BLaER1 treated with 17β-estradiol and CSF1 and Interleukin-3, amounts not matched to agents 10 nM and 100 nM (cell line): ENCODE measurements around the gene S100A12.
A peak's percentile ranks its signal among the peaks of the same experiment; 100 is the strongest.

Experiments used
- H3K27ac ChIP-seq, 11 experiments: shearing (Covaris generic); formaldehyde crosslinking; 2 replicates each; pipeline ENCODE4 v1.8.1; 2022
- H3K27me3 ChIP-seq, 11 experiments: shearing (Covaris generic); formaldehyde crosslinking; 2 replicates each; pipeline ENCODE4 v1.8.1; 2022
- H3K36me3 ChIP-seq, 11 experiments: shearing (Covaris generic); formaldehyde crosslinking; 2 replicates each; pipeline ENCODE4 v1.8.1; 2022
- H3K4me1 ChIP-seq, 10 experiments: shearing (Covaris generic); formaldehyde crosslinking; 2 replicates each; pipeline ENCODE4 v1.8.1; 2022
- H3K4me2 ChIP-seq, 11 experiments: shearing (Covaris generic); formaldehyde crosslinking; 2 replicates each; pipeline ENCODE4 v1.8.1; 2022
- H3K4me3 ChIP-seq, 10 experiments: shearing (Covaris generic); formaldehyde crosslinking; 2 replicates each; pipeline ENCODE4 v1.8.1; 2022
- H3K9ac ChIP-seq, 11 experiments: shearing (Covaris generic); formaldehyde crosslinking; 2 replicates each; pipeline ENCODE4 v1.8.1; 2022
- H3K9me3 ChIP-seq, 11 experiments: shearing (Covaris generic); formaldehyde crosslinking; replicated peaks in 1 of 11; 2 replicates each; pipeline ENCODE4 v1.8.1; 2022
- H4K20me1 ChIP-seq, 11 experiments: shearing (Covaris generic); formaldehyde crosslinking; 2 replicates each; pipeline ENCODE4 v1.8.1; 2022
- Cebpa-rat ChIP-seq, 11 experiments: shearing (Covaris generic); IDR thresholded peaks; 2 replicates each; pipeline ENCODE4 v1.8.1; 2022

S100A12 gene

GRCh38 chr1:153404768-153405167 lies 29.3 kb upstream of the S100A12 start:
- Histone ChIP-seq H3K4me1 (peaks cover 0 to 57% (median 3%) of the 10 kb centered on the region in 10 experiments; a peak in 9 of 20 replicates), H3K4me3 (no peak overlapping the region), H3K27me3 (no peaks in the 10 kb centered on the region), H4K20me1 (no peaks in the 10 kb centered on the region), H3K9me3 (peaks cover 0 to 6% (median 0%) of the 10 kb centered on the region in 11 experiments; a peak in 1 of 22 replicates), H3K36me3 (no peaks in the 10 kb centered on the region), H3K4me2 (peak overlapping the region in 2 of 11 experiments; percentile 34 to 48; a peak in 3 of 22 replicates), H3K9ac (no peak overlapping the region), H3K27ac (no peak overlapping the region; a peak in 1 of 22 replicates)
- TF ChIP-seq Cebpa-rat (IDR thresholded peaks at IDR 0.05): no peak

GRCh38 chr1:153404086-153404635 lies 28.7 kb upstream of the S100A12 start:
- H4K20me1 ChIP-seq: no peaks in the 10 kb centered on the region
- H3K9ac ChIP-seq: no peak overlapping the region
- no peak for TF ChIP-seq Cebpa-rat (IDR thresholded peaks at IDR 0.05)
- peaks cover 0 to 60% (median 6%) of the 10 kb centered on the region in 10 experiments; a peak in 9 of 20 replicates for H3K4me1 ChIP-seq
- H3K4me2 ChIP-seq: peak overlapping the region in 2 of 11 experiments; percentile 34 to 48; a peak in 5 of 22 replicates
- no peaks in the 10 kb centered on the region for H3K27me3 ChIP-seq
- H3K36me3 ChIP-seq: no peaks in the 10 kb centered on the region
- H3K9me3 ChIP-seq: peaks cover 0 to under 1% (median 0%) of the 10 kb centered on the region in 11 experiments; a peak in 1 of 22 replicates
- H3K27ac ChIP-seq: 0 out of 22 replicates have a peak overlapping the region, but pooled peaks of 1 of the 11 experiments have one; percentile 14
- H3K4me3 ChIP-seq: no peak overlapping the region

GRCh38 chr1:153403421-153404085 lies 28.1 kb upstream of the S100A12 start:
- no peaks in the 10 kb centered on the region for H3K27me3 ChIP-seq
- TF ChIP-seq Cebpa-rat (IDR thresholded peaks at IDR 0.05): no peak
- peaks cover 0 to 60% (median 10%) of the 10 kb centered on the region in 10 experiments; a peak in 12 of 20 replicates for H3K4me1 ChIP-seq

GRCh38 chr1:153402226-153402625 lies 26.8 kb upstream of the S100A12 start:
- TF ChIP-seq Cebpa-rat (IDR thresholded peaks at IDR 0.05): no peak
- no peaks in the 10 kb centered on the region for H3K27me3 ChIP-seq
- no peaks in the 10 kb centered on the region; a peak in 1 of 22 replicates for H3K9me3 ChIP-seq
- peak overlapping the region in 2 of 11 experiments; percentile 20; a peak in 2 of 22 replicates for H3K4me2 ChIP-seq
- no peak overlapping the region for H3K9ac ChIP-seq
- no peaks in the 10 kb centered on the region for H4K20me1 ChIP-seq
- no peaks in the 10 kb centered on the region for H3K36me3 ChIP-seq
- H3K4me3 ChIP-seq: no peak overlapping the region
- no peak overlapping the region for H3K27ac ChIP-seq
- peaks cover 8 to 60% (median 23%) of the 10 kb centered on the region in 10 experiments for H3K4me1 ChIP-seq

More at GRCh38 chr1:153403421-153404085, 28.1 kb upstream of the S100A12 start:
- Histone ChIP-seq H4K20me1 (no peaks in the 10 kb centered on the region), H3K4me2 (peak overlapping the region in 1 of 11 experiments; percentile 48; a peak in 3 of 22 replicates), H3K9ac (no peak overlapping the region), H3K27ac (0 out of 22 replicates have a peak overlapping the region, but pooled peaks of 1 of the 11 experiments have one; percentile 14), H3K9me3 (no peaks in the 10 kb centered on the region; a peak in 1 of 22 replicates), H3K36me3 (no peaks in the 10 kb centered on the region), H3K4me3 (no peak overlapping the region)

- peaks cover 16 to 61% (median 30%) of the 10 kb centered on the region in 10 experiments for H3K4me1 ChIP-seq
- no peaks in the 10 kb centered on the region for H3K9me3 ChIP-seq
- no peak overlapping the region for H3K4me3 ChIP-seq
- no peaks in the 10 kb centered on the region for H3K36me3 ChIP-seq
- no peak overlapping the region for H3K9ac ChIP-seq
- H3K27ac ChIP-seq: no peak overlapping the region
- no peak overlapping the region for H3K4me2 ChIP-seq
- no peaks in the 10 kb centered on the region for H3K27me3 ChIP-seq
- no peak for TF ChIP-seq Cebpa-rat (IDR thresholded peaks at IDR 0.05)
- no peaks in the 10 kb centered on the region for H4K20me1 ChIP-seq
Observed at GRCh38 chr1:153401461-153401860, 26.0 kb upstream of the S100A12 start.

- H3K27me3 ChIP-seq: no peaks in the 10 kb centered on the region
- no peak for TF ChIP-seq Cebpa-rat (IDR thresholded peaks at IDR 0.05)
Observed at GRCh38 chr1:153400244-153400643, 24.8 kb upstream of the S100A12 start.

GRCh38 chr1:153399401-153400055 lies 24.1 kb upstream of the S100A12 start:
- no peaks in the 10 kb centered on the region for H3K36me3 ChIP-seq
- H3K4me1 ChIP-seq: peaks cover 35 to 75% (median 49%) of the 10 kb centered on the region in 10 experiments
- no peaks in the 10 kb centered on the region for H3K27me3 ChIP-seq
- peak overlapping the region in 5 of 11 experiments; percentile 63 to 95 (median 70); a peak in 8 of 22 replicates for H3K4me2 ChIP-seq
- H3K9me3 ChIP-seq: no peaks in the 10 kb centered on the region
- no peak overlapping the region for H3K4me3 ChIP-seq
- no peak for TF ChIP-seq Cebpa-rat (IDR thresholded peaks at IDR 0.05)
- peak overlapping the region in 2 of 11 experiments; percentile 0; a peak in 2 of 22 replicates for H3K27ac ChIP-seq
- no peak overlapping the region for H3K9ac ChIP-seq
- H4K20me1 ChIP-seq: no peaks in the 10 kb centered on the region

More at GRCh38 chr1:153400244-153400643, 24.8 kb upstream of the S100A12 start:
- peak overlapping the region in 1 of 11 experiments; percentile 0; a peak in 1 of 22 replicates for H3K27ac ChIP-seq
- no peak overlapping the region for H3K9ac ChIP-seq
- peaks cover 28 to 74% (median 42%) of the 10 kb centered on the region in 10 experiments for H3K4me1 ChIP-seq
- H3K36me3 ChIP-seq: no peaks in the 10 kb centered on the region
- no peaks in the 10 kb centered on the region for H3K9me3 ChIP-seq
- no peak overlapping the region for H3K4me3 ChIP-seq
- H4K20me1 ChIP-seq: no peaks in the 10 kb centered on the region
- peak overlapping the region in 5 of 11 experiments; percentile 18 to 63 (median 36); a peak in 6 of 22 replicates for H3K4me2 ChIP-seq

GRCh38 chr1:153397924-153398651 lies 22.7 kb upstream of the S100A12 start:
- no peaks in the 10 kb centered on the region for H3K9me3 ChIP-seq
- no peaks in the 10 kb centered on the region for H4K20me1 ChIP-seq
- no peaks in the 10 kb centered on the region for H3K36me3 ChIP-seq
- H3K4me1 ChIP-seq: peaks cover 40 to 81% (median 59%) of the 10 kb centered on the region in 10 experiments
- no peak overlapping the region for H3K4me3 ChIP-seq
- no peaks in the 10 kb centered on the region for H3K27me3 ChIP-seq
- H3K4me2 ChIP-seq: peak overlapping the region; percentile 63 to 95 (median 72)
- no peak overlapping the region; a peak in 1 of 22 replicates for H3K9ac ChIP-seq
- peak overlapping the region in 6 of 11 experiments; percentile 11 to 50 (median 36); a peak in 7 of 22 replicates for H3K27ac ChIP-seq
- TF ChIP-seq Cebpa-rat (IDR thresholded peaks at IDR 0.05): no peak
